Activated CD4-positive, alpha-beta T cell treated with anti-CD3 and anti-CD28 coated beads, Interleukin-2, amount 50 U/mL, for 1 hour (primary cell): ENCODE measurements around the gene PROK1.
"Not testable (repeated sequence)": the region's sequence is repeated elsewhere in the genome, so short reads cannot be mapped to it uniquely, and the experiment has no call there.

ENCODE experiments used
- DNase-seq: peaks from one replicate; pipeline ENCODE4 v3.0.0-alpha.2; 2020

PROK1 gene, protein sequence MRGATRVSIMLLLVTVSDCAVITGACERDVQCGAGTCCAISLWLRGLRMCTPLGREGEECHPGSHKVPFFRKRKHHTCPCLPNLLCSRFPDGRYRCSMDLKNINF

GRCh38 chr1:110450929-110451328 lies at the start of gene PROK1:
Gene PROK1 (plus strand): TSS chr1:110451149. CDS start chr1:110451217, 68 bp downstream.
- DNase-seq: no peak

DNA sequence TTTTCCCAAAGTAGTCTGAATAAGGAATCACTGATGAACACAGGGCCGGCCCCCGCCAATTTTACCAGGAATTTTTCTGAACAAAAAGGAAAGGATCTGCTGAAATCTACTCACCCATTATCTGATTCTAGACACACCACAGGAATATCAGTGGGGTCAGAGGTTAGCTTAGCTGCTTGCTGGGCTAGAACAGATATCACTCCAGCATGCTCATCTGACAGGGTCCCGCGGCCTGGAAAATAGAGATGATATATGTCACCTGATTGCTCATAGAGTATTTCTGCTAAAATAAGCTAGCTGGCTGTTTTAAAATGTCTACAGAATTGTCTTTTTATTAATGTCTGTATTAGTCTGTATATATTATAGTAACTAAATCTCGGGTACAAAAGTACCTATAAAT lies 47.1 kb upstream of the PROK1 start:
- DNase-seq: no peak

DNA sequence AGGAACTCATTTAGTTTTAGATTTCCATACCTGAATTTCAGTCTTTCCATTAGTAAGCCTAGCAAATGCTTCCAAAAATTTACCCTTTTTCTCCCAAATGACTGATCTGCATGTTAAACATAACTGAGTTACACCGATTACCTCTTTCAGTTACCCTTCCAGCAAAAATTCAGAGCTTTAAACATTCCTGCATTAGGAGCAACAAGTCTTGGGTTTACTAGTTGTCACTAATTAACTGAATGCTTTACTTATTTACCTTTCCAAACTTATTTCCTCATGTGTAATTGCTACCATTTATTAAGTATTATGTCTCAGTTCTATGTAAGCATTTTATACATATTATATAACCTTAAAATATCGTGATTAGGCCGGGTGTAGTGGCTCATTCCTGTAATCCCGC lies 46.5 kb upstream of the PROK1 start:
- DNase-seq: no peak

- not testable (repeated sequence) for DNase-seq
Measured at GRCh38 chr1:110406407-110406806, 44.5 kb upstream of the PROK1 start.

- peak; percentile 90 for DNase-seq
Measured at GRCh38 chr1:110407260-110408210, 43.4 kb upstream of the PROK1 start, which contains the start of gene LAMTOR5. Gene LAMTOR5 (minus strand): TSS chr1:110407694. CDS start chr1:110407620, 74 bp downstream.

- no peak for DNase-seq
Measured at GRCh38 chr1:110408488-110408887, 42.5 kb upstream of the PROK1 start.

DNA sequence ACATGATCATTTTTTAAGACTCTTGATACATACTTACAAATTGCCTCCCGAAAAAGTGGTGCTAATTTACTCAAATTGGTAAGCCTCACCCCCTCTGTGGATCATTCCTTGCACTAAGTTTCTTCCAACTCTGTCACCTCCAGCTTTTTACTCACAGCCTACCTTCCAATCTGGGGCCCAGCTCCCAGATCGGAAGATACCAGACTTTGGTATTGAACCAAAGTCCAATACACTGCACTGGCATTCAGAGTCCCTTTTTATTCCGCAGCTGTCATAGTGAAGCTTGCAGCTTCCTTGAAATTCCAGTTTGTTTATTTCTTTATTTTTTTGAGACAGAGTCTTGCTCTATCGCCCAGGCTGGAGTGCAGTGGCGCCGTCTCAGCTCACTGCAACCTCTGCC lies 41.6 kb upstream of the PROK1 start:
- DNase-seq: no peak

- DNase-seq: no peak
Measured at GRCh38 chr1:110411173-110411735, 39.7 kb upstream of the PROK1 start.

- peak; percentile 60 for DNase-seq
Measured at GRCh38 chr1:110412576-110412975, 38.4 kb upstream of the PROK1 start.

- not testable (repeated sequence) for DNase-seq
Measured at GRCh38 chr1:110413045-110413444, 37.9 kb upstream of the PROK1 start.

DNA sequence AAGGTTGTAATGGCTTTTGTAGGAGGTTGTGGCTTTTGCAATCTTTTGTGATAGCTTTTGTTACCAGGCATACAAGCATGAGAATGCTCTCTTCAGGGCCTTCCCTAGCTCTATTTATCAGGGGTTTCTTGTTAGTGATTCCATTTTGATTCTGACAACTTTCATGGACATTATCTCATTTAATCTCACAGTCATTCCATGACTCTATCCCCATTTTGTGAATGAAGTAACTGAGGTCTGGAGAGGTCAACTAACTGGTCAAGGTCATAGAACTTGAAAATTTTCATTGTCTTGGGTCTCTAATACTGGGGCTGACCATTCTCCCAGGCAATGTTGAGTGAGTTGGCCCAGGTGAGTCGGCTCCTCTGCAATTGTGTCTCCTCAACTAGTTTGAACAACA lies 32.2 kb upstream of the PROK1 start:
- DNase-seq: no peak

- no peak for DNase-seq
Measured at GRCh38 chr1:110420023-110420662, 30.8 kb upstream of the PROK1 start.

- DNase-seq: no peak
Measured at GRCh38 chr1:110420874-110421793, 29.8 kb upstream of the PROK1 start.

GRCh38 chr1:110424699-110425611 lies 26.0 kb upstream of the PROK1 start:
- no peak for DNase-seq

- DNase-seq: no peak
Measured at GRCh38 chr1:110425612-110426152, 25.3 kb upstream of the PROK1 start.

GRCh38 chr1:110426854-110427253 lies 24.1 kb upstream of the PROK1 start:
- DNase-seq: no peak

DNA sequence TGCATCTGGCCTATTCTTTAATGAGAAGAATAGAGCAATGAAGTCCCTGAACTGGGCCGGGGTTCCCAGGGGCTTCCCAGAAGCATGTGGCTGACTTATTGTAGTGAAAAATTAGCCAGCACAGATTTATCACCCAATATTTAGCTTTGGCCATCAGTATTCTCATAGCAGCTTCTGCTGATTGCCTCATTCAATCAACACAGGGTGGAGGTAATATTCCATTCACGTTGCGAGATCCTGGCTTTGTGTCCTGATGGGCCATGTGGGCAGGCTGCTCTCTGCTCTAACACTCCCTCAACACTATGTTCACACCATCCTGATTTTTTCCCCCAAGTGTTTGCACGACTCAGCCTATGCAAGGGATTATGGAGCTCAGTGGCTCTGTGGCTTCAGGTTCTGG lies 22.0 kb upstream of the PROK1 start:
- DNase-seq: no peak

GRCh38 chr1:110430366-110430765 lies 20.6 kb upstream of the PROK1 start:
- no peak for DNase-seq

DNA sequence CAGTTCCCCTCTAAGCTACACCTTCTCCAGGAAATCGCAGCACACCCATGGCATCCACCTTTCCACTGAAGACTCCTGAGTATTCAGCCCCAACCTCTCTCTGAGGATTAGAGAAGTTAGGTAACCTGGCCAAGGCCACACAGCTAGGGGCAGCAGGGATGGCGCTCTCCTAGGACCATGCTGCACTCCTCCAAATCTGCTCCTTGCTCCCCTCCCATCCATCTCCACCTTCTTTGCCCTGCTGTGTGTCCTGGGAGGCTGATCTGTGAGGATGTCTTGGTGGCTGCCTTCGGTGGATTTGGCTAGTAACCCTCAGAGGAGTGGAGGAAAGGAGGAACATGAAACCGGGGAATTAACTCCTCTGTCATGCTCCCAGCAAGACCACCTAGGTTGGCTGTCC lies 20.0 kb upstream of the PROK1 start:
- DNase-seq: no peak

GRCh38 chr1:110433213-110433612 lies 17.7 kb upstream of the PROK1 start:
- DNase-seq: no peak

DNA sequence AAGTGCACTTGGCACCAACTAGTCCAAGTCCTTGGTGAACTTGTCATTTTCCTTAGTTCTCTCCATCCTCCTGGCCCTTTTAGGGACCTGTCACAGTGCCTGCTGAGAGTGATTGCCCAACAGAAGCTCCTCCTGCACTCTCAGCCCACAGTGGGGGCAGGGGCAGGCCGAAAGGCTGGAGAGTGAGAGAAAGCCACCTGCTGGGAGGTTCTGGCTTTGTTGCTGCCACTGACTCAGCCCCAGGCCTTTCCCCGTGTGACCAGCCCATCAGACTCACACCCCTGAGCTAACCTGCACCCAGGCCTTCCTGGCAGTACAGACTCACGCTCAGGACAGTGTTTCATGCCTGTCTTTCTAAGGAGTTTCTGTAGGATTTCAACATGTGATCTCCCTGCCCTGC lies 17.1 kb upstream of the PROK1 start:
- DNase-seq: no peak
